HG03196 (cell line): ENCODE results near the gene SHH.

Source experiments
- ATAC-seq: cut with Tn5 transposase; IDR thresholded peaks from one replicate; pipeline ENCODE4 v1.9.1; 2021; ENCODE audit not compliant: unreplicated experiment

Gene SHH

DNA sequence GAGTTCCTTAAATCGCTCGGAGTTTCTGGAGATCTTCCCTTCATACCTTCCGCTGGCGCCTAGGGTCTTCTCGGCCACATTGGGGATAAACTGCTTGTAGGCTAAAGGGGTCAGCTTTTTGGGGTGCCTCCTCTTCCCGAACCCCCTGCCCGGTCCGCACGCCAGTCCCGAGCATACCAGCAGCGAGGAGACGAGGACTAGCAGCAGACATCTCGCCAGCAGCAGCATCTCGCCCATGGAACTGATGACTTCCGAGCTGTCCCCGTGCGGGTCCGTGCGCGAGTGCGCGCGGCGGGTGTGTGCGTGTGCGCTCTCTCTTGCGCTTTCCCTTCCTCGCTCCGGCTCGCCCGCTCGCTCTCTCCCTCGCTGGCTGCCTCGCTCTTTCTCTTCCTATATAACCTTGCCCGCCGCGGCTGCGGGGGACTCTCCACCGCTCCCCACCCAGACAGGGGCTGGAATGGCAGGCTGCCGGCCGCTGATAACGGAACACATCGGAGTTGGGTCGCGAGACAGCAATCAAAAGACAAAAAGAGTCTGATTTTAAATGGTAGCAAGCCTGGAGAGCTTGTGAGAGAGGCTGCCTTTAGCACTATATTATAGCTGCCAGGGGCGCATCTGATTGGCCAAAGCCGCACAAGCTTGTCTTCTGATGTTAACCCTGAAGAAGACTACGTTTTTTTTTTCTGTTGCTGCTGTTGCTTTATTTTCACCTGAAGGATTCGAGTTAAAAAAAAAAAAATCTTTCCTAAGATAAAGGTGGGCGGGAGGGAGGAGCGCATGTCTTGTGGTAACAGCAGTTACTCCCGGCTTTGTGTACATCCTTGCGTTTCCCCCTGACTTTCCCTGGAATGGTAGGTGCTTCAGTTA, at the start of gene SHH:
TSS of gene SHH (minus strand) at position 569 of the 867 bp plus-strand sequence. CDS start at position 228, 341 bp downstream.
- ATAC-seq: no peak

DNA sequence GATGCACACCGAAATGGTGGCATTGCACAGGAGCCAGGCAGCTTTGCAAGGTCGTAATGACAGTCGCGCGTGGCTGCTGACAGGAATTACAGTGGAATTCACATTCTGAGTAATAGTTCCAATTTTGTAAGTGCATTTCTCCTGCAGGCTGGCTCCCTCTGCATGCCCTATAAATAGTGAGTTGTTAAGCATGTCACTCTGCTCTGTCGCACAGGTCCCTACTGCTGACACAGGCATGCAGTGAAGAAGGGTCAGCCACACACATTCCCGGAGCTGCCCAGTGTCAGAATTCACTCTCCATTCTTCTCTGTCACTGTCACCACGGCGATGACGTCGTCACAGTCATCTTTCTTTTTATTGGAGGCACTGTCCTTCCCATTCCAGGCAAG, 49.2 kb upstream of the SHH start:
- ATAC-seq: no peak

DNA sequence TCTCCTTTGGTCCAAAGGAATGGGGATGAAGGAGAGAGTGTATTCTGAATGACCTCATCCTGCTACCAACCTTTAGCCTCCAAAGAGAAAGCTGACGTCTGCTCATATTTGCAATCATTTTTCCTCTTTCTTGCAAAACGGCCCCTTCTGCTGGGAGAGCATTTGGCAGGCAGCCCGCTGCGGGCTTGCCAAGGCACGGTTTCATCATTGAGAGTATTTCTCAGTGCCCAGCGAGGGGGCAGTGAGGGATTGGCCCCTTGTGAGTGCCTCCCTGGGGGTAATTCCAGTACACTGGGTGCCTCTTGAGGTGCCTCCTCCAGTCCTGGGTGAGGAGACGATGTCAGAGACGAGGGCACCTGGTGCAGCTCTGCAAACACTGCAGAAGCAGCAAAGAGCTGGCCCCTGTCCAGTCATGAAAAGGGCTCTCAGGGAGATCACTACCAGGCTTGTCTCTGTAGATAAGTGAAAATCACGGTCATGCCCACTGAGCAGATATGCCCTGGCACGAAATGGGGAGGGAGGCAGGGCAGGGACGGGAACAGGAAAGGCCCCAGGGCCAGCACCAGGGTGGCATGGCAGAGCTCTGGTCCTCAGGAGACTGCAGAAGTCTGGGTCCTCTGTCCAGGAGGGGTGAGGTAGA, 48.7 kb upstream of the SHH start:
- no peak for ATAC-seq

DNA sequence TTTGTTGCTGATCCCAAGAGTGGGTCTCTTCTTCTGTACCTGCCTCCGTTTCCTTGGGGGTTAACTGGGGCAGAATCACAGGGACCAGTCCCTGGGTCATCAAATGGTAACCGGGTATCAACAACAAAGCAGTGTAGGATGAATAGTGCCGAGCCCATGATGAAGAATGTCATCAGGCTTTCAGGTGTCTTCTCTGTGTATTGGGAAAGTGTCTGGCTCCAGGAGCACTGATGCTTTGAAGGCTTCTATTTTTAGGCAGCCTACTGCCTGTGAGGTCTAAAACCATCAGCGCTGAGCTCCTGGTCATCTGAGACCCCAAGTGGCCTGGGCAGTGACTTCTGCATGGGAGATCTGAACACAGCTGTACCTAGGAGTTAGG, 48.2 kb upstream of the SHH start:
- ATAC-seq: no peak

DNA sequence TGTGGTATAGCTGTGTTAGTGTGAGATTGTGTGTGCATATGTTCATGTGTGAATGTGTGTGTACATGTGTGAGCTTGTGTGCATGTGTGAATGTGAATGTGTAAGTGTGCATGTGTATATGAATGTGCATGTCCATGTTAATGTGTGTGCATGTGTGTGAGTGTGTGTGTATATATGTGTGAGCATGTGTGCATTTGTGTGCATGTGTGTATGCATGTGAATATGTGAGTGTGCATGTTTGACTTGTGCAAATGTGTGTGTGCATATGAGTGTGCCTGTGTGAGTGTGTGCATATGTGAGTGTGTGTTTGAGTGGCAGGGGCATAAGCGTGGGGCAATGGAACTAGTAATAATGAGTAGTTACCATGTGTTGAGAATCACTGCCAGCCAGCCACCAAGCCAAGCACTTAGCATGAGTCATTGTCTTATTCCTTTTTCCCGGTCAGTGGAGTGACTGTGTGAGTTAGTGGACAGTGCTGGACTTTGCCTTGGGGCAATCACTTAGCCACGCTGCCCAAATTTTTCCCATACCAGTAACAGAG, 46.3 kb upstream of the SHH start:
- ATAC-seq: no peak

DNA sequence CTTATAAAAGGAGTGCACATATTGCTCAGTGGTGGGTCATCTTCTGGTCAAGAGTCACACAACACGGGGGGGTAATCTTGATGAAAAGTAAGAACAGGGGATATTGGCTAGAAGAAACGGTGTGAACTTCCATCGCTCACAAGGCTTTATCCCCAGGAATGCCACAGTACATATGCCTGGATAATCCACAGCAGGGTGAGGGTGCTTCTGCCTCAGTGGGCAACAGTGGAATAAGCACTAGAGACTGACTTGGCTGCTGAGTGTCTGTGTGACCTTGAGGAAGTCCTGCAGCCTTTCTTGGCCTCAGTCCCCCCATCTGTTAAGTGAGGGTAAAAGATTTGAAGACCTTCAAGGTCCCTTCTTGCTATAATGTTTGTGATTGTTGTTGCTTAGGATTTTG, 44.9 kb upstream of the SHH start:
- no peak for ATAC-seq

DNA sequence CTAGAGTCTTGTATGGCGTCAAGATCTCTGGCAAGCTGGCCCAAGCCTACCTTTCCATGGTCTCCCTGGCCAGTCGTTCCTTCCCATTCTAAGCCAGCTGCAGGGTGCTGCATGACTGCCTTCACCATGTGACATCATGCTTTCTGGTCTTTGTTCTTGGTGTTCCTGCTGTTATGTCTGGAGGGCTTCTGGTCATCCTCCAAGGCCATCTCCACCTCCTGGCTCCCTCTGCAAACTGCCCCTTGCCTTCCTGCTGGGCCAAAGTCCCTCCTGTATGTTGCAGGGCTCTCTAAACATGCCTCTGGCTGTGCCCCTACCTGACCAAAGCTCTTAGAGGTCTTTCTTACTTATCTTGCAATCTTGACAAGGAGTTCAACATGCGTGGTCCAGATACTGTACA, 44.4 kb upstream of the SHH start:
- ATAC-seq: no peak

DNA sequence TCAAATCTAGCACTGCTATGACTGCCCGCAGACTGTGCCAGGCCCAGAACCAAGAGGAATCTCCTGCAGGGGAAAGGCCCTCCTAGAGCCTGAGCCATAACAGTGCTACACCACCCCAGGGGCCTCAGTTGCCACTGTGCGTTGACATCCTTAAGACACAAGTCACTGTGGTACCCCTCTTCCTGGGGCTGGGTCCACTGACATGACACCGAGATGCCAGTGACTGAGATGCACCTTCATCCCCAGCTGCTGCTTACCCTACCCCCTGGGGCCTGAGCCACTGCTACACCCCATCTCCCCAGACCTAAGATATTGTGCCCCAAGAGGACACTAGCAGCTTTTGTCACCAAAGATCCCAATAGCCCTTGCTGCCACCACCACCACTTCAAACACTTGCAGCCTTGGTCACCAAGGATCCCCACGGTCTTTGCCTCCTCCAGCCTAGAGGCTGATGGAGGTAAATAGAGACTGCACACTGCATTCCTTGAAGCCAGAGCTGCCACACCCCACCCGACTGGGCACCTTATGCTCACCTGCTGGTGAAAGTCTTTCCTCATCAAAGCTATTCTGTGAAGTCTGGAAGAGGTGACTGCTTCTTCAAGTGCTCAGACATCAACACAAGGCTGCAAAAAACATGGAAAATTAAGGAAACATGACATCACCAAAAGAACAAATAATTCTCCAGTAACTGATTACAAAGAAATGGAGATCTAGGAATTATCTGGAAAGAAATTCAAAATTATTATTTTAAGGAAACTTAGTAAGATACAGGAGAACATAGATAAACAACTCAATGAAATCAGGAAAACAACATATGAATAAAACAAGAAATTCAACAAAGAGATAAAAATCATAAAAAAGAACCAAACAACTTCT, 40.4 kb upstream of the SHH start:
- ATAC-seq: no peak

DNA sequence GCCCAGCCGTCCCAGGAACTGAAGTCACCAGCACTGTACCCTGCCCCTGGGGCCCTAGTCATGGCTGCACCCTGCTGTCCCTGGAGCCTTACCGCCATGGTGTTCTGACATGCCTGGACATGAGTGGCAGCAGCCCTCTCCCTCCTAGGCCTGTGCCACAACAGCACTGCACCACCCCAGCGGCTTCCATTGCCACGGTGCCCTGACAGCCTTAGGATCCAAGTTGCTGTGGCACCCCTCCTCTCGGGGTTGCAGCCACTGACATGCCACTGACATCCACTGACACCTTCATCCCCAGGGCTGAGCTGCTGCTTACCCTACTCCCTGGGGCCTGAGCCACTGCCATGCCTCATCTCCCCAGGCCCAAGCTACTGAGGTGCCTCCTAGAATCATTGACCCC, 39.6 kb upstream of the SHH start:
- ATAC-seq: no peak

DNA sequence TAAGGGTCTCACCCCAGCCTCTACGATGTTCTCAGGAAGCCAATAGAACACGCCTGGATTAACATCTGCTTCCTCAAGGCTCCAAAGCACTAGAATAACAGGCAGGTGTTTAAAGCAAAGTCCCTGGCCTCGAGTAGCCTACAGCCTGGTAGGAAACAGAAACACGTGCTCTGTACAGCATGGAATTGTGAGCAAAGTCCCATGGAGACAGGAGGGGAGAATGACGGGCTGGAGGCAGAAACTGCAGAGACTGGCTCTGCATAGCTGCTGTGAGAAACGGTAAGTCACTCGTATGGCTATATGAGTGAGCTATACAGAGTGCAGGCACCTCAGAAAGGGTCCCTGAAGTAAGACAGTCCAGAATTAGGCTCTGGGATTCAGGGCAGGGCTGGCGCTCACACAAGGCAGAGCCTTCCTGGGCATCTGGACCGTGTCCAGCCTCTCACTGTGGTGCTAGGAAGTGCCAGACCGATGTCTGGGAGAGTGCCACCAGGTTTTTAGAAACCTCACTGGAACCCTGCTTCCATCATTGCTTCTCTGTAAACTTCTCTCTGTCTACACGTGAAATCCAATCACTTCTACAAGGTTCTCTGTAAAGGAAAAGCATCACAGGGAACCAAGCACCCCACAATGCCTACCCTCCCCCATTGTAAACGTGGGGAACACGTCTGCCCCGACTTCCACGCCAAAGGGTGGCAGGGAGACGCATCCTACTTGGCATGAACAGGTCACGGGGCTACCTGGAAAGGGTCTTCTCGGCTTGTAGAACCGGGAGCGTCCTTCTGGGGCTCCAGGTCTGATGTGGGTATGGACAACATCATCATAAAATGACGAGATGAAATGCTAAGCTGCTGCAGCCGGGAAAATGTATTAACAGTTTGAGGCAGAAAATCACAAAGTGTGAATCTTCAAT, 38.8 kb upstream of the SHH start:
- no peak for ATAC-seq

DNA sequence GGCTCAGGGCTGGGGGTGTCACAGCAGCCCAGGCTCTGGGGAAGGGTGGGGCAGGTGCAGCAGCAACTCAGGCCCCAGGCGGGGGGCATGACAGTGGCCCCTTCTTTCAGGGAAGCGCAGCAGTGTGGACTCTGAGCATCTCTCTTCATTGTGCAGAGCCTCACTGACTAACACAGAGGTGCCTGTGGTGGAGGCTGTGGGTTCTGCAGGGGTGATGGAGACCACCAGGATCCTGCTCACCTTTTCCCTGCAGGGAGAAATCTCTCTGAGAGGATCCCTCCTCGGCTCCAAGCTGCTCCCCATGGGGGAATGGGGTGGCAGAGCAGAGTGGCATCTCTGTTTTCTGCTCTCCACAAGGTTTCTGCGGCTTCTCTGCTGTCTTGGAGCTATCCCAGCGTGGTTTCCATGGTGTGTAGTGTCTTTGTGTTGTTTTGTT, 37.8 kb upstream of the SHH start:
- no peak for ATAC-seq

DNA sequence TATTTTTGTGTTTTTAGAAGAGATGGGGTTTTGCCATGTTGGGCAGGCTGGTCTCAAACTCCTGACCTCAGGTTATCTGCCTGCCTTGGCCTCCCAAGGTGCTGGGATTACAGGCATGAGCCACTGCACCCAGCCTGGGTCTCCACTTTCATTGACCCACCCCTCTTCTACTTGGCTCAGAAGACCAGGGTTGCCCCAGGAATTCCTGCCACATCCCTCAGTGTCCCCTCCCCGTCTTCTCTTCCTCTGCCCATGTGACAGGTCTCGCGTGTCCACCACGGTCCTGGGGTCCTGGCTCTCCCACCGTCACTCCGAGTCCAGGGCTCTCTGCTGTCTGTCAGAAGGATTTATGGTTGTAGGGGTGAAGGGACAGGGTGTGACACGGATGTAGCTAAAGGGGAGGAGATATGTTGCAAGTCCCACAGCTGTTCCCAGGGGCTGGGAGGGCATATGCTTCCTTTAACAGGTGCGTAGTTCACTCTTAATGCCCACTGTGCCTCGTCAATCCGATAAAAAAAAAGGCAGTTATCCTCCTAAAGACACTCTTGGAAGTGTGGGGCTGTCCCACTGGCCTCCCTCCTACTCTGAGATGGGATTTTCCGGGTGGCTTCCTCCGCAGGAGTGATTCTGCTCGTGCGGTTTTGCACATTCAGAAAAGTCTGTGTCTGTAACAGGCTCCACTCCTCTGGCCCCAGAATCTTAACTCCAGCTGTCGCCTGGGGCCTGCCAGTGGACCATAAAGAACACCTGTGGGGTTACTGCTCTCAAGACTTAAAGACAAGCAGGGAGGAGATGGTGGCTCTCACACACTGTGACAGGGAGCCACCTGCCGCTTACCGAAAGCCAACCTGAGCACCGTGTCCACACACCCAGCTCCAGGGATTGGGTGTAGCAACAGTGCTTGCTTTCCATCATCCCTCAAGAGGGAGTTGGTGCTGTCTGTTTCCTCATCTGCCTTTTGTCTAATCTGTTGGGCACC, 36.7 kb upstream of the SHH start:
- ATAC-seq: no peak

DNA sequence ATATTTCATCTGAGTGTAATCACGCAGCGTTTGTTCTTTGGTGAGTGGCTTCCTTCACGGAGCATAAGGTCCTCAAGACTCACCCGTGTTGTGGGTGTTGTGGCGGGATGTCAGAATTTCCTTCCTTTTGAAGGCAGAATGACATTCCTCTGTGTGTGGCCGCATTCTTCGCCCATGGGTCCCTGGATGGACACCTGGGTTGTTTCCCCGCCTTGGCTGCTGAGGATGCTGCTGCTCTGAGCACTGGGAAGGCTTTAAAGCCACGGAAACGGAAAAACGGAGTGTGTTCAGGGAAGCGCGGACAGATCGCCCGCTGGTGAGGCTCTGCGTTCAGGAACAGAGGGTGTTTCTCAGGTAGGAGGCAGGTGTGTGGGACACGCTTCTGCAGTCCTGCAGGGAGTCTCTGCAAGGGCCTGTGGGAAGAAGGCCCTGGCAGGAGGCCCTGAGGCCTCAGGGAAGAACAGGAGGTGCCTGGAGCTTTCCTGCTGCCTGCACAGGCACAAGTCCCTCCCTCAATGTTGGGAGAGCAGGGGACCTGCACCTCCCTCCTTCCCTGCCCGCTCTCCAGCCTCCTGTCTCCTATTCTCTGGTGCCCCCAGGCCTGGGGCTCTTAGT, 35.7 kb upstream of the SHH start:
- no peak for ATAC-seq

DNA sequence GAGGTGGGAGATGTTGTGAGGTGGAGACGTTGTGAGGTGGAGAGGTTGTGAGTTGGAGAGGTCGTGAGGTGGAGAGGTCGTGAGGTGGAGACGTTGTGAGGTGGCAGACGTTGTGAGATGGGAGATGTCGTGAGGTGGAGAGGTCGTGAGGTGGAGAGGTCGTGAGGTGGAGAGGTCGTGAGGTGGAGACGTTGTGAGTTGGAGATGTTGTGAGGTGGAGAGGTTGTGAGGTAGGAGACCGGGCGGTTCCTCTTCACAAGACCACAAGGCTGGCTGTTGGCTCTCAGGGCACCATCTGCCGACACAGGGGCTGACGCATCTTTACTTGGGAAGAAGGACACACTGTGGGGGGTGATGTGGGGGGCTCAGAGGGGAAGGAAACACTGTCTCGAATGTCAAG, 34.7 kb upstream of the SHH start:
- no peak for ATAC-seq

DNA sequence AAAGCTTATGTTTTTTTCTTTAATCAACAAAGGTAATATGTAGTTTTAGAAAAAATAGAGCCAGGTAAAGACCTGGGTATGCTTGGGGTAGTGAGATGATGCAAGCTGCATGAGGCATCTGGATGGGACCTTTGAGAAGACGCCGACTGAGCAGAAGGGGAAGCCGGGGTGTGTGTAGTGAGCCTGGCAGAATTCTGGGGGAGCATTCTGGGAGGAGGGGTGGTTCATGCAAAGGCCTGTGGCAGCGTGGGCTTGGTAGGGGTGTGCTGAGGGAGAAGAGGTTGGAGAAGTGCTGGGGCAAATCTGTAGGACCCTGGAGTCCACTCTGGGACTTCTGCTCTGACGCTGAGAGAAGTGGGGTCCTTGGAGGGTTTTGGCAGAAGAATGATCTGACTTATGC, 33.9 kb upstream of the SHH start:
- no peak for ATAC-seq

DNA sequence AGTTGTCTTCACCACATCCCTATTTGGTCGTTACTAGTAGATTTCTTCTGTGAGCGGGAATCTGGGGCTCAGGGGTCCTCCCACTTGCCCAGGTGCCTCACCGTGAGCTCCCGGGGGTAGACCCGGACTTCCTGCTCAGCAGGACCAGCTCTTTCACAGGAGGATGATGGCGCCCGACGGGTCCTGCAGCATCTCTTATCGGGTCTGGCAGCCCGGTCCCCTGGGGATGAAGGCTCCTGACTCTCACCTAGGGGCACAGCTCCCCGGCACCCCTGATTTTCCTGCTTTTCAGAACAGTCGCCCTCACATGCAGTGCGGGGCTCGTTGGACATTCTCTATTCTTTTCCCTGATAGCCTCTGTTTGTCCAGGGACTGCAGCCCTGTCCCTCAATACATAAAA, 33.0 kb upstream of the SHH start:
- no peak for ATAC-seq

DNA sequence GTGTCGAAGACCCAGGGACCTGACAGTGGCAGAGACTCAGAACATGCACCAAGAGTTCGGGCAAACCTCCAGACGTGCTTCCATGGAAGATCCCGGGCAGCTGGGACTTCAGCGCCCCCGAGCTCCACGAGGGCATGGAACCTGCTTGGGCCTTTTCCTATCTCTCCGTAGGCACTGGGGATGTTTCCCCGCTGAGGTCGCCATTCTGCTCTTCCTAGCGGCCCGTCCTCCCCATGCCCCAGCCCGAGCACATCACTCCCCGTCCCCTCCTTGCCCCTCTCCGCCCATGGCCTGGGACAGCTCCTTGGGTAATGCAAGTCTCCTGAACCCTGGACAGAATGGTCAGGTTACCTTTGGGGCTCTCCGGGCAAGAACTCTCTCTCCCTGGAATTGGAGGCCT, 32.3 kb upstream of the SHH start:
- ATAC-seq: no peak

DNA sequence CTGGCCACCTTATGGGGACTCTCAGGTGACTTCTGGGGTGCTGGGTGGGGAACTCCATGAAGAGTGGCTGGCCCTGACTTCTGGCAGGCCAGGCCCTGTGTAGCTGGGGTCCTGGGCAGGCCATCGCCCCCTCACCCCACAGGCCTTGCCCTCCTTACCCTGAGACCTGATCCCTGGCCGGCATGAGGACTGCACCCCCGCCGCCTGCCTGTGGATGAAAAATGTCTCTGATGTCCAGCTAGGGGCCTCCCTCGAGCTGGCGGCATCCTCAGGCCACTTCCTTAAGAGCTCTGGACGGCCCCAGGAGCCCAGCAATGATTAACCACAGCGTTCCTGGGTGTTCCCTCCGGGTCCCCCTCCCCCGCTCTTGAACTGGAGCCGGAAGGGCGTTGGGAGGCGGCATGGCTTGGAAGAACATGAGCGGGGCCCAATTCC, 31.8 kb upstream of the SHH start:
- ATAC-seq: no peak
